PFSK-1 (cell line): ENCODE data around the gene AGXT2.

Experiments
- FOXP2 ChIP-seq: optimal IDR thresholded peaks from 2 replicates; pipeline ENCODE3; 2011; ENCODE audit warnings: borderline replicate concordance, control low read depth, inconsistent platforms; ENCODE audit not compliant: insufficient read depth; ENCODE audit errors: extremely low read length, extremely low read depth
- POLR2AphosphoS5 ChIP-seq: IDR thresholded peaks from 2 replicates; pipeline ENCODE4 v1.6.1; 2012; ENCODE audit warnings: low read depth, mild to moderate bottlenecking, control low read depth, low read length, moderate library complexity
- REST ChIP-seq, 2 experiments: IDR thresholded peaks; 2 replicates each; pipeline versions ENCODE4 v1.6.1 to v1.8.0; 2011 to 2012; ENCODE audit warnings: low read depth in 2 of 2, low read length in 2 of 2, control low read depth in 1 of 2, inconsistent platforms in 1 of 2, mild to moderate bottlenecking in 1 of 2, moderate library complexity in 1 of 2; ENCODE audit not compliant: insufficient read depth in 1 of 2
- SIN3A ChIP-seq: IDR thresholded peaks from 2 replicates; pipeline ENCODE4 v1.6.1; 2012; ENCODE audit warnings: mild to moderate bottlenecking, low read length, moderate library complexity, borderline replicate concordance; ENCODE audit not compliant: insufficient read depth
- TAF1 ChIP-seq: IDR thresholded peaks from 2 replicates; pipeline ENCODE4 v1.6.1; 2012; ENCODE audit warnings: low read length, control low read depth, borderline replicate concordance; ENCODE audit not compliant: insufficient read depth

GRCh38 chr5:35012796-35013195 lies 35.0 kb downstream of the AGXT2 start:
- TF ChIP-seq POLR2AphosphoS5 (no peak), TAF1 (no peak), REST (IDR thresholded peaks at IDR 0.05; ENCODE audit: insufficient read depth in 1 of 2, low read depth in 2 of 2, low read length in 2 of 2) (no peak), SIN3A (no peak), FOXP2 (no peak)
